Occipital lobe (tissue), 2 donors: ENCODE measurements around the gene STARD13. TPM values are rescaled to one million over a fixed set of nuclear protein-coding genes. Genes with fewer than 3 reads are reported as not detected.

Source experiments
- DNase-seq: peaks from one replicate; lab custom pipeline; 2025; lab: John Stamatoyannopoulos, UW
- total RNA-seq: library from RNA; depleted of rRNA; stranded (reverse); fragments of >200 nt; gene quantifications from one replicate; pipeline ENCODE4 v1.2.3, GENCODE V29; 2014

The STARD13 gene
- total RNA-seq, 1 donor from 2014 or later: 12.3 TPM

- no peak for DNase-seq
Measured at GRCh38 chr13:33096886-33097605, 188.5 kb downstream of the STARD13 start.

GRCh38 chr13:33092073-33092987 is 193.2 kb downstream of the STARD13 start:
- no peak for DNase-seq

GRCh38 chr13:33091415-33091774 is 194.2 kb downstream of the STARD13 start:
- DNase-seq: no peak

- no peak for DNase-seq
Measured at GRCh38 chr13:33090755-33091414, 194.7 kb downstream of the STARD13 start.

GRCh38 chr13:33089311-33089710 is 196.2 kb downstream of the STARD13 start:
- no peak for DNase-seq

GRCh38 chr13:33087790-33088189 is 197.8 kb downstream of the STARD13 start:
- DNase-seq: no peak

GRCh38 chr13:33087091-33087490 is 198.5 kb downstream of the STARD13 start:
- no peak for DNase-seq

GRCh38 chr13:33083054-33083453 is 202.5 kb downstream of the STARD13 start:
- DNase-seq: no peak

- no peak for DNase-seq
Measured at GRCh38 chr13:33081666-33082065, 203.9 kb downstream of the STARD13 start.

GRCh38 chr13:33080972-33081590 is 204.5 kb downstream of the STARD13 start:
- no peak for DNase-seq

- DNase-seq: no peak
Measured at GRCh38 chr13:33079960-33080359, 205.6 kb downstream of the STARD13 start.

GRCh38 chr13:33078263-33078662 is 207.3 kb downstream of the STARD13 start:
- no peak for DNase-seq

GRCh38 chr13:33076001-33076992 is 209.3 kb downstream of the STARD13 start:
- DNase-seq: no peak

- no peak for DNase-seq
Measured at GRCh38 chr13:33073338-33073737, 212.2 kb downstream of the STARD13 start.

- no peak for DNase-seq
Measured at GRCh38 chr13:33072759-33073158, 212.8 kb downstream of the STARD13 start.

- no peak for DNase-seq
Measured at GRCh38 chr13:33072282-33072681, 213.3 kb downstream of the STARD13 start.

GRCh38 chr13:33070713-33071112 is 214.8 kb downstream of the STARD13 start:
- no peak for DNase-seq

- no peak for DNase-seq
Measured at GRCh38 chr13:33069365-33069764, 216.2 kb downstream of the STARD13 start.

GRCh38 chr13:33066329-33066728 is 219.2 kb downstream of the STARD13 start:
- no peak for DNase-seq

GRCh38 chr13:33060815-33061214 is 224.7 kb downstream of the STARD13 start:
- no peak for DNase-seq
